Lower leg skin (tissue), 4 donors: Measurements from ENCODE around the gene CES4A. TPM values are rescaled to one million over a fixed set of nuclear protein-coding genes. Genes with fewer than 3 reads are reported as not detected.
"Not testable (repeated sequence)": the region's sequence is repeated elsewhere in the genome, so short reads cannot be mapped to it uniquely, and the experiment has no call there.

ENCODE experiments used
- DNase-seq, 2 donors: peaks; one replicate each; pipeline ENCODE4 v3.0.0-alpha.2; 2019; ENCODE audit warnings: low spot score in 2 of 2
- H3K4me3 ChIP-seq: fragments of 200-600 bp; sonication (generic); 2 replicates; pipeline ENCODE4 v1.5.1; 2017; ENCODE audit warnings: mild to moderate bottlenecking, low read depth; ENCODE audit not compliant: poor library complexity, severe bottlenecking
- CTCF ChIP-seq, 3 donors: fragments of 450-650 bp; IDR thresholded peaks; one replicate each; pipeline ENCODE4 v1.5.1; 2016; ENCODE audit warnings: antibody characterized with exemption in 3 of 3, mild to moderate bottlenecking in 3 of 3, moderate library complexity in 2 of 3
- POLR2A ChIP-seq, 2 donors: fragments of 450-650 bp; IDR thresholded peaks; one replicate each; pipeline ENCODE4 v1.6.1; 2016 to 2017; ENCODE audit warnings: antibody characterized with exemption in 2 of 2, mild to moderate bottlenecking in 1 of 2, moderate library complexity in 1 of 2
- WGBS, 2 donors: methylation state at CpG; one replicate each; pipeline ENCODE4 v1.1.5; 2018; 5-methylcytosine and 5-hydroxymethylcytosine counted together
- intact Hi-C: fragments of 100-400 bp; cut with DNase I; formaldehyde crosslinking; loops from one replicate; pipeline ENCODE4 v1.15.0; 2023; ENCODE audit warnings: low total_unique reads
- total RNA-seq, 4 donors: library from RNA; depleted of rRNA; stranded (reverse); fragments of >200 nt; gene quantifications; one replicate each; pipeline ENCODE4 v1.1.0, GENCODE V29; 2016

CES4A gene
- total RNA-seq, 4 donors from 2014 or later = 43.6 to 95.8 (median 75.9) TPM

DNA sequence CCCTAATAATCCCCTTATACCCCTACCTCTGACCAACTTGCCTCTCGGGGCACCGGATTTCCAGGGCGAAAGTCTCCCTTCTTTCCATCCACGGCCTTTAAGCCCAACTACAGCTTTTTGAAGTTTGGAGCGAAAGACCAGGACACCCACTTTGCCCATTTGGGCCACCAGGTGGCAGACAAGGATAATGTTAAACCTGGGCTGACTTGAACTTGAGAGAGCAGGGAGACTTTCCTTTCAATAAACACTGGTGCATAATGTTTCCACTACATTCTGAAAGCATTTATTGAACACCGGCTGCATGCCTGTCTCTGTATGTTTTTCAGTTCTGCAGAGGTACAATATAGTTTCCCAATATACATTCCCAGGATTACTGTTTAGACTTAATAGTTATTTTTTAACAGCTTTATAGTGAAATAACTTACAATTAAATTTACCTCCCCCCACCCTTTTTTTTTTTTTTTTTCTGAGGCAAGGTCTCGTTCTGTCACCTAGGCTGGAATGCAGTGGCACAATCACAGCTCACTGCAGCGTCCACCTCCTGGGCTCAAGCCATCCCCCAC lies 34.2 kb upstream of the CES4A start:
- WGBS, 2 donors = 17 to 18% methylated on average over 8 of the region's 8 CpGs
- DNase-seq = peak; percentile 76 to 94
- TF ChIP-seq POLR2A (IDR thresholded peaks at IDR 0.05) = no peak
- no peak for TF ChIP-seq CTCF (IDR thresholded peaks at IDR 0.05)
- H3K4me3 ChIP-seq = no peak overlapping the region
- intact Hi-C loops = no loop called here

GRCh38 chr16:66955363-66956153 lies 32.8 kb upstream of the CES4A start:
- H3K4me3 ChIP-seq, intact Hi-C loops, DNase-seq: not testable (repeated sequence)
- 78 to 81% methylated on average over 17 of the region's 17 CpGs for WGBS, 2 donors

DNA sequence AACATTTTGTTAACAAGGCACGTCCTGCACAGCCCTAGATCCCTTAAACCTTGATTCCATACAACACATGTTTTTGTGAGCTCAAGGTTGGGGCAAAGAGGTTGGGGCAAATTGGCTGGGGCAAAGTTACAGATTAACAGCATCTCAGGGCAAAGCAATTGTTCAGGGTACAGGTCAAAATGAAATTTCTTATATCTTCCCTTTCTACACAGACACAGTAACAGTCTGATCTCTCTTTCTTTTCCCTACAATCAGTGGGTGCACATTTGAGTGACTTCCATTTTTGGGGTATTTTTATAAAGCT lies 32.3 kb upstream of the CES4A start:
- H3K4me3 ChIP-seq, intact Hi-C loops, DNase-seq: not testable (repeated sequence)
- 78 to 88% methylated on average over 1 of the region's 1 CpG for WGBS, 2 donors

DNA sequence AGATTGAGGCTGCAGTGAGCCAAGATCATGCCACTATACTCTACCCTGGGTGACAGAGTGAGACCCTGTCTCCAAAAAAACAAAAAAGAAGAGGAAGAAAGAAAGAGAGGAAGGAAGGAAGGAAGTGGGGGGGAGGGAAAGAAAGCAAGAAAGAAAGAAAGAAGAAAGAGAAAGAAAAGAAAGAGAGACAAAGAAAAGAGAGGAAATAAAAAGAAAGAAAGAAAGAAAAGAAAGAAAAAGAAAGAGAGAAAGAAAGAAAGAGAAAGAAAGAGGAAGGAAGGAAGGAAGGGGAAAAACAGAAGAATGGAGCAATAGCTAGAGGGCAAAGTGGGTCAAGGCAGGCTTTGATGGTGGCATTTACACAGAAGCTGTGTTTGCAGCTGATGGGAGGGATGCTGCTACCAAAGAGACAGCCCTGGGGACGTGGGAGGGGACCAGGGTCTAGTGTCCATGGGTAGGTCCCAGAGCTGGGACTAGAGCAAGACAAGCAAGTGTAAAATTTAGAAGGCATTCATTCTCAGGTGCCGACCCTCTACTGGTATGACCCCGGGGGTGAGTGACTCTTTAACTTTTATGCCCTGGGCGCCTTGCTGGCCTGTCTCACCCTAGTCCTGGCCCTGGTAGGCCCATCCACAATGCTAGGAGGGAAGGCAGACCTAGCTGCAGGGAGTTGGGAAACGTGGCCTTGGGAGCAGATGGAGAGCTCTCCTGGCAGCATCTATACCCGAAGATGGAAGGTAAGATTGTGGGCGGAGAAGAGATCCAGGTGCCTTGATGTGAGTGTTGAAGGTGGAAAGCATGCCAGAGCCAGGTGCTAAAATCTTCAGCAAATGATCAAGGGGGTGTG lies 29.3 kb upstream of the CES4A start:
- no peak overlapping the region for H3K4me3 ChIP-seq
- DNase-seq = no peak
- intact Hi-C loops = no loop called here
- no peak for TF ChIP-seq CTCF (IDR thresholded peaks at IDR 0.05)
- no peak for TF ChIP-seq POLR2A (IDR thresholded peaks at IDR 0.05)
- WGBS, 2 donors = 62% methylated on average over 7 of the region's 7 CpGs

DNA sequence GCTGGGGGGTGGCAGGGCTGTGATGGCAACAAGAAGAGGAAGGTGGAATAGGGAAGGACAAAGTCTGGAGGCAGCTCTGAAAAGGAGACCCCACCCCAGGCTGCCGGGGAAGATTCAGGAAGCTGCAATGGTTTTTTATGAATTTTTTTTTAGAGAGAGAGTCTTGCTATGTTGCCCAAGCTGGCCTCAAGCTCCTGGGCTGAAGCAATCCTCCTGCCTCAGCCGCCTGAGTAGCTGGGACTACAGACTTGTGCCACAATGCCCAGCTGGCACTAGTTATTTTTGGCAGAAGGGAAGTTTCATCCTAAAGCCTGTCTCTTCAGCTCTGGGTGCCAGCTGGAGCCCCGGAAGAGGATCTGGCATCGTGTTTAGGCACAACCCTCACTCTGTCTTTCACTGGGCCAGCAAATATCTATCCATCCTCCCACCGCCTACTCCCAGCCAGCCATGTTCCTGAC lies 28.7 kb upstream of the CES4A start:
- intact Hi-C loops = no loop called here
- WGBS, 2 donors = 33% methylated on average over 5 of the region's 5 CpGs

DNA sequence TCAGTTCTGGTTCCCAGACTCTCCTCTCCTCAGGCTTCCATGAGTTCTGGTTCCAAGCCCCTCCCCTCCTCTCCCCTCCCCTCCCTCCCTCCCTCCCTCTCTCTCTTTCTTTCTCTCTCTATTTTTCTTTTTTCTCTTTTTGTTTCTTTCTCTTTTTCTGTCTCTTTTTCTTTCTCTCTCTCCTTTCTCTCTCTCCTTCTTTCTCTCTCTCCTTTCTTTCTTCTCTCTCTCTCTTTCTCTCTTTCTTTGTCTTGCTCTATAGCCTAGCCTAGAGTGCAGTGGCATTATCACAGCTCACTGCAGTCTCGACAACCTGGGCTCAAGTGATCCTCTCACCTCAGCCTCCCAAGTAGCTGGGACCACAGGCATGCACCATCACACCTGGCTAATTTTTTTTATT lies 28.1 kb upstream of the CES4A start:
- no peak overlapping the region for H3K4me3 ChIP-seq
- TF ChIP-seq POLR2A (IDR thresholded peaks at IDR 0.05) = no peak
- TF ChIP-seq CTCF (IDR thresholded peaks at IDR 0.05) = no peak
- no peak for DNase-seq
- 73 to 82% methylated on average over 1 of the region's 1 CpG for WGBS, 2 donors
- intact Hi-C loops = no loop called here

More for the DNA sequence above, 28.7 kb upstream of the CES4A start:
- no peak overlapping the region for H3K4me3 ChIP-seq
- no peak for DNase-seq
- no peak for TF ChIP-seq POLR2A (IDR thresholded peaks at IDR 0.05)
- no peak for TF ChIP-seq CTCF (IDR thresholded peaks at IDR 0.05)
